Stimulated activated CD8-positive, alpha-beta memory T cell treated with anti-CD3 and anti-CD28 coated beads, Interleukin-4, amount 100 ng/mL, for 1 hour (primary cell): ENCODE data around the gene KCTD13.
"Not testable (repeated sequence)": the region's sequence is repeated elsewhere in the genome, so short reads cannot be mapped to it uniquely, and the experiment has no call there.

Experiments
- DNase-seq, 2 donors: peaks; one replicate each; pipeline ENCODE4 v3.0.0-alpha.2; 2020; ENCODE audit warnings: low read depth in 2 of 2, low spot score in 1 of 2

KCTD13 gene

DNA sequence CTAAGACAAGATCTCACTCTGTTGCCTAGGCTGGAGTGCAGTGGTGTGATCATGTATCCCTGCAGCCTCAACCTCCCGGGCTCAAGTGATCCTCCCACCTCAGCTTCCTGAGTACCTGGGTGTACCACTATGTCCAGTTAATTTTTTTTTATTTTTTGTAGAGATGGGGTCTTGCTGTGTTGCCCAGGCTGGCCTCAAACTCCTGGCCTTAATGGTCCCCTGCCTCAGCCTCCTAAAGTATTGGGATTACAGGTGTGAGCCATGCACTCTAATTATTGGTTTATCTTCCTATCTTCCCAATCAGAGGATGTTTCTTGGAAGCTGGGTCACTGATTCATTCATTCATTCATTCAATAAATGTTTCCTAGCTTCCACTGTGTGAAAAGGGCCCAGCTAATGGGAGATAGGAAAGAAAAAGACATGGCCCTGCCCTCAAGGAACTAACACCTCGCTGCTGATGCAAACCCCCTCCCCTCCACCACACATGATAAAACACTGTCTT, 17.3 kb downstream of the KCTD13 start:
- DNase-seq: no peak

DNA sequence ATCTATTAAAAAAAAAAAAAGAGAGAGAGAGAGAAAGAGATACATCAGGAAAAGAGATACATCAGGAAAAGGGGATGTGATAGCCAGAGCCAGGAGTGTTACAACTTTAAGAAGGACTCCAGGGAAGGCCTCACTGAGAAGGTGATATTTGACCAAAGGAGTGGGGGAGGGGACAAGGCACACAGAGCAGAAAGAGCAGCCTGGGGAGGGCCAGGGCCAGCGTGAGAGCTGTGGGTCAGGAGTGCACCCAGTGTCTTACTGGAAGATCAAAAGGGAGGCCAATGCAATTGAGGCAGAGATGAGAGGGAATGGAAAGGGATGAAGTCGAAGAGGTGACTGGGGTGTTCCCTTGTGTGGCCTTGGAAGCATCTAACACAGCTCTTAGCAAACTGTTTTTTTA, 18.1 kb downstream of the KCTD13 start:
- DNase-seq: no peak

DNA sequence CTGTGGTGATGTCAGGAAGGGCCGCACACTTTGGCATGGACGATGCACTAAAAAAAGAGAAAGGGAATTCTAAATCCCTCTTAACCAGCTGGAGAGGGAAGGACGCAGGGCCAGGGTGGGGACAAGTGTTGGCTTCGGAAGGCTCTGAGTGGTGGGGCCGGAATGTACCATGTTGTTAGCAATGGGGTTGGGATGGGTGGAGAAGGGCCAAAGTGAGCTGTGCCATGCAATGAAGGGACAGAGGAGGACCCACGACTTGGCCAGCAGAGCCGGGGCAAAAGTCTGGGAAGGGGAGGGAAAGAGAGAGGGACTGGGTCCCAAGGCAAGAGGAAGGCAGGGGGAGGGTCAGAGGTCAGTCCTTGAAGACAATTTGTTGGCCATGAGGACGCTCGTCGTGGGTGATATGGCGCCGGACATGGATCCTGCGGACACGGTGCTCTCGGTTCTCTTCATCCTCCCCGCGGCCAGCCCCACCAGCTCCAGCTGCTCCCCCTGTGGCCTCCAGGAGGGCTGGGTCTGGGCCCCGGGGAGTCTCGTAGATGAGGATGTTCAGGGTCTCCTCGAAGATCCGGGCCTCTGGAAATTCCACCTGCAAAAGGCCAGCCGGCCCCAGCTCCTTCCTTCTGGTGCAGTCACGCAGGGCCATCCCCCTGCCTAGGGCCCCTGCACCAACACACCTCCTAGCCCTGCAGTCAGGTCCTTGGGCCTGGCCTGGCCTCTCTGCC, 19.3 kb downstream of the KCTD13 start:
- no peak for DNase-seq

DNA sequence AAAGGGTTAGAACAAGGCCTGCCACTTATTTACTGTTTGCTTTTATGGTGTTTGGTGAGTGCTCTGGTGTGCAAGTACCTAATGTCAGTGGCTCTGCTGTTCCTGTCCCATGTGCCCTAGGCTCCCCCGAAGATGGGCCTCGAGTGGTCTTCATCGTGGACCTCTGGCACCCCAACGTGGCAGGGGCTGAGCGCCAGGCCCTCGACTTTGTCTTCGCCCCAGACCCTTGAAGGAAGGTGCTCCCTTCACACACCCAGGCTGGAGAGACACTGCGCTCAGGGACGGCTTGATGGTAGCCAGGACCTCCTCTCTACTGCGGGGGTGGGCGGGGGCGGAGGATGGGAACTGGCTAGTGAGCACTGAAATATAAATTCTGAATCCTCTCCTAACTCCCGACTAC, 20.4 kb downstream of the KCTD13 start:
- DNase-seq: no peak

DNA sequence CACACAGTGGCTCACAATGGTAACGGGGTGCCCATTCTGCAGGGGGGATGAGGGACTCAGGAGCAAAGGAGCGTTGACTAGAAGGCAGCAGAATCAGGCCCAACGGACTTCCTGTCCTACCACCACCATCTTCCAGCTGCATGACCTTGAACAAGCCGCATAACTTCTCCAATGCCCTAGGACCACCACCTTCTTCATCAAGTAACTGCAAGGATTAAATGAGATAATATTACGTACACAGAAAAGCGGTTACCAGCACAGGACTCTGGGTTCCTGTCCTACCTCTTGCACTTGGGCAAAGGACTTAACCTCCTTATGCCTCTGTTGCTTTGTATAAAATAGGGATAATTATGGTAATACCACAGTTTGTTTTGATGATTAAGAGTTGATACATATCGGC, 21.1 kb downstream of the KCTD13 start:
- no peak for DNase-seq

DNA sequence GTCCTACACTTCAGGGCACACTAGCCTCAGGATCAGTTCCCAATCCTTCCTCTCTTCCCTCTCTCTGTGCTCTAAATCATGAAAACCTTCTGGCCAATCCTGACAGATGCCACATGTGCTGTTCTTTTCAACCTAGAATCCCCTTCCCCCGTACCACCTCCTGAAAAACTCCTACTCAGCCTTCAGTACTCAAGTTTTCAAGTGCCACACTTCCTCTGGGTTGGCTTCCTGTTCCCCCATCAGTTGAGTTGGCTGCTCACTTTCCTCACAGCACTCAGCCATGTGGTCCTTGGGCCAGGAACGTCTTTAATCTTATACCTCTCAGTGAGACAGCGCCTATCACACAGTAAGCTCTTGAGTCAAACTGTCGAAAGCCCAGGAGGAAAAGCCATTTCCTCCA, 22.4 kb downstream of the KCTD13 start:
- no peak for DNase-seq

DNA sequence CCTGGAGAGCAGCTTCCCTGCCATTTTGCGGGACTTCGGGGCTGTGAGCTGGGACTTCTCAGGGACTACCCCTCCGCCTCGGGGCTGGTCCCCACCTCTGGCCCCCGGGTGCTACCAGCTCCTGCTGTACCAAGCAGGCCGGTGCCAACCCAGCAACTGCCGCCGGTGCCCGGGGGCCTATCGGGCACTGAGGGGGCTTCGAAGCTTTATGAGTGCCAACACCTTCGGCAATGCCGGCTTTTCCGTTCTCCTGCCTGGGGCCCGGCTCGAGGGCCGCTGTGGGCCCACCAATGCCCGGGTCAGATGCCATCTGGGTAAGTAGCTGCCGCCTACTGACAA, 24.4 kb downstream of the KCTD13 start:
- DNase-seq: no peak

DNA sequence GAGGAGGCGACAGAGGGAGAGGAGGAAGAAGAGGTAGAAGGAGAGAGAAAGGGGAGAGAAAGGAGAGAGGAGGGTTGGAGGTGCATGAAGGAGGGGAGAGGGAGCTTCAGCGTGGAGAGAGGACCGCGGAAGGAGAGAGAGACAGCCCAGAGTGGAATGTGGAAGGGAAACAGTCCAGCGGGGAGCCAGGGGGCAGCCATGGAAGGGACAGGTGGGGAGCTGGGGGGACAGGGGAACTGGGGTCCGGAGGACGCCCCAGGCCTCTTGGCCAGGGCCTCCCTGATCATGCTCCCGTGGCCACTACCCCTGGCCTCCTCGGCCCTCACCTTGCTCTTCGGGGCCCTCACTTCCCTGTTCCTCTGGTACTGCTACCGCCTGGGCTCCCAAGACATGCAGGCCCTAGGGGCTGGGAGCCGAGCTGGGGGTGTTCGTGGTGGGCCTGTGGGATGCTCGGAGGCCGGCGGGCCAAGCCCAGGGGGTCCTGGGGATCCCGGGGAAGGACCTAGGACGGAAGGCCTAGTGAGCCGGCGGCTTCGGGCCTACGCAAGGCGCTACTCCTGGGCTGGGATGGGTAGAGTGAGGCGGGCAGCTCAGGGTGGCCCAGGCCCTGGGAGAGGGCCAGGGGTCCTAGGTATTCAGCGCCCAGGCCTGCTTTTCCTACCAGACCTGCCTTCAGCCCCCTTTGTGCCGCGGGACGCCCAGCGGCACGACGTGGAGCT, 25.0 kb downstream of the KCTD13 start:
- no peak for DNase-seq

DNA sequence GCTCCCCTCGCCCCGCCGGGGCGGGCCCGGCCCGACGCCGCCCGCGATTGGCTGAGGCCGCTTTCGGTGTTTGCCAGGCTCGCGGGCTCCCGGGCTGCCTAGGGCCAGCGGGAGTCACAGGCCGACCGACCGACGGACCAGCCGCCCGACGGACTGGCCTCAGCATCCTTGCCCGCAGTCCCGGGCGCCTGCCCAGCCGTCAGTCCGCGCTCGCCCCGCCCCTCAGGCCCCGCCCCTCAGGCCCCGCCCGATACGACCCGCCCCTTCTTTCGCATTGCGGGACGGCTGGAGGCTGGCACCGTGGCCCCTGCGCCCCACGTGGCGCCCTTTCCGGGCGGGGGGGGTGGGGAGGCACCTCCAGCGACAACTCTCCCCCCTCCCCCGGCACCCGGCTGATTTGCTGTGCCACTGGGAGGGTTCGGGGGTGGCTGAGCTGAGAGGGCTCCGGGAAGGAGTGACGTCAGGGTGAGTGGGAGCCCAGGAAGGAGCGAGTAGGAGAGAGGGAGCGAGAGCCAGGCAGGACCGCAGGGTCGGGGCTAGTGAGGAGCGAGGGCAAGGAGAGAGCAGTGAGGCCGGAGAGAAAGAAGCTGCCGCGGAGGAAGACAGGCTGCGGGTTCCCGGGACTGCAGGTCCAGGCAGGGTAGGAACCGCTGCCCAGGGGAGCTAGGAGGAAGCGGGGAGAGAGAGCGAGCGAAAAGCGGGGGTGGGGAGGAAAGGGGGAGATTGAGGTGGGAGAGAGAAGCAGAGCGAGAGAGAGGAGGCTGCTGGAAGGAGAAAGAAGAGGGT, 25.7 kb downstream of the KCTD13 start, which contains the start of gene ASPHD1:
TSS of gene ASPHD1 (plus strand) at position 387 of the 786 bp plus-strand sequence. CDS start 484 bp downstream, outside the sequence.
- DNase-seq: peak in 1 of 2 donors; percentile 59

DNA sequence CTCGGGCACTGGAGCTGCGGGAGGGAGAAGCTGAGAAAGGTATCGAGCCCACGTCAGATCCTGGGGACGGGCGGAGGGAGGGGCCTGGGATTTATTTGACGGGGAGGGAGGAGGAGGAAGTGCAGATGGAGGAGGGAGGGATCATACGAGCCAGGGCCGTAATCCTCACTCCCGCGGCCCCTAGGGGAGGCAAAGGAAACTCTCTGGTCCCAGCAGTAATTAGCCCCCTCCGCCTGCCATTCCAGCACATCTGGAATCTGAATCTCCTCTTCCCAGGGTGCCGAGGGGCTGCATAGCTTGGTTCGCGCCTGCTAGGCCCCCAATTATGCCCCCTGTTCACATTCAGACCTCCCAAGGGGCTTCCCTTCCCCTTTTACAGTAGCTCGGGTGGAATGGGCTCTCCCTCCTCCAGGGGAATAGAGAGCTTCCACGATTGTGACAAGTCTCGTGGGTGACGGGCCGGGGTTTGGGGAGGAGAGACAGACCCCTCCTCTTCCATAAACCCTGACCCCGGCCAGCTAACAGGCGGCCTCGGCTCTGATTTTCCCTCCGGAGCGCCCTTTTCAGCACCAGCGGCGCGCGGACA, 26.4 kb downstream of the KCTD13 start, which contains the start of gene SEZ6L2:
TSS of gene SEZ6L2 (minus strand) at position 35 of the 586 bp plus-strand sequence. CDS start 531 bp downstream, outside the sequence.
- peak in 1 of 2 donors; percentile 58 for DNase-seq

DNA sequence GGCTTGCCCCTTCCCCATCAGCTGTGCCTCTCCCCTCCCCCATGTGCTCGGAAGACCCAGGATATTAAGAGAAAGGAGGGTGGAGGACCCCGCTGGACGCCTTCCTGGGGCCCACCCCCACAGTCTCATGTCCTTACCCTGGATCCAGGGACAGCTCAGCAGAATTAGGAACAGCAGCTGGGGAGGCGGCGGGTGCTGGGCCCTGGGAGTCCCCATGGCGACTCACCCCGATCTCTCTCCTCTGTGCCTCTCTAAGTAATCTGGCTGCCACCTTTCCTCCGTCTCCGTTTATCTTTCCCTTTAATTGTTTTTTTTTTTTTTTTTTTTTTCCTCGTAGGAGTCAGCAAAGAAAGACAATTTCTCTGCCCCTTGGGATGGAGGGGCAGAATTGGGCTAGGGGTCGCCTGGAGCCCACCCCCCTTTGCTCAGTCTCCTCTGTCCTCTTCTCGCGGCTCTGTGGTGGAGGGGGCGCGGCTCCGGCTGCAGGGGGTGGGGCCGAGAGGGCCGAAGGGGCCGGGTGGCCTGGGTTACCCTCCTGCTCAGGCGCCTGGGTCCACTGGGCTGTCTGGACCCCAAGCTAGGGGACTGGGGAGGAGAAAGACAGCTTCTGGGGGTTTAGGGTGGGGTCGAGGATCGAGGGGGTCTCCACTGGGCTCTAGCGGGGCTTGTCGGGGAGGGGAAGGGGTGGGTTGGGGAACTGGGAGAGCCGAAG, 27.1 kb downstream of the KCTD13 start:
- DNase-seq: no peak

DNA sequence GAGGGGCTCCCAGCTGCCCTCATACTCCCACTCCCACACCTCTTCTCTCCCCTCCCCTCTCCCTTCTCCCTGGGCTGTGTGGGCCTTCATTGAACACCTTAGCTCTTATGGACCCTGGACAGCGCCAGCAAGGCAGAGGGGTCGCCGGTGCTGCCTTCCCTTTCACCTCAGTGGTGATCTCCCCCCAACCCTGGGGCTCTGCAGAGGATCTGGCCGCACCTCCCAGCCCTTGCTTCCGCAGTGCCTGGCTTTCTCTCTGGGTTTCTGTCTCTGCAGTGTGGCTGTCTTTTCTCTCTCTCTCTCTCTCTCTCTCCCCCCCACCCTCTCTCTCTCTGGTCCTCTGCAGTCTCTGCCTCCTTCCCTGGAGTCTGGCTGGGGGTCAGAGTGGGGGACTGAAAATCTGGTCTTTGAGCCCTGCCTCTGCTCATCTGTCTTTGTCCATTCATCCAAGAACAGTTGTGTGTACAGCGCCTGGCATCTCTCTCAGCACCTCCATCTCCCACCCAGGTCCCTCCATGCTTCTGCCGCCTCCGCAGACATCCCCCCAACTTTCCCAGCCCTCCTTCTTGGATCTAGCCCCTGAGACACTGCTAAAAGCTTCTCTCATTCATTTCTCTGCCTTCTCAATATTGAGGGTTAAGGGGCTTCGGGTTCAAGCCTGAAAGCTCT, 27.8 kb downstream of the KCTD13 start:
- DNase-seq: no peak

DNA sequence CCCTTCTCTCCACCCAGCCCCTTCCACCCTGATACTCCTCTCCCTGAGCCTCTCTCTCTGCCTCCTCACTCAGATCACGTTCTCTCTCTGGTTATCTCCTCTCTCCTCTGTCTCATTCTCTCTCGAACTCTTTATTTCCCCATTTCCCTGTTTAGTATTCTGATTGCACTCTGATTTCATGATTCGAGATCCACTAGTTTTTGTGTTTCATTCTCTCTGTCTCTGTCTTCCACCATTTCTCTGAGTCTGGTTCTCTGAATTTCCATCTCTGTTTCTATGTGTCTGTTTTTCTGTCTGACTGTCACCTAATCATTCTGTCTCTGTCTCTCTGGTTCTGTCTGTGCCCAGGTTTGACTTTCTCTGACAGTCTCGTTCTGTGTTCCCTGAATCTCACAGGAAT, 28.7 kb downstream of the KCTD13 start:
- no peak for DNase-seq

DNA sequence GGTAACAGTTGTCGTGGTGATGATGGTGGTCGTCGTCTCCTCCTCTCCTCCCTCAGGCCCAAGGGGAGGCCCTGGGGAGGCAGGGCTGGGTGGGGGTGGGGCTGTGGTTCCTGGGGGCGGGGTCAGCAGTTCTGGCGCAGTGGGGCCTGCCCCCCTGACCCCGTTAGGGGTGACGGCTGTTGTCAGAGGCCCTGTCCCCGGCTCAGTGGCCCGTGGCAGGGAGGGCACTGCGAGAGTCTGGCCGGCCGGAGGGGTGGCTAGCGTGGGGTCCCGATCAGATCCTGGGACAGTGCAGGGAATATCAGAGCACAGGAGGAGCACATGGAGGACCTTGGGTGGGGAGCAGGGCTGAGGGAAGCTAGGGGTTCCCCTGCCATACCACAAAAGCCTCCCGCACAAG, 29.2 kb downstream of the KCTD13 start:
- no peak for DNase-seq

DNA sequence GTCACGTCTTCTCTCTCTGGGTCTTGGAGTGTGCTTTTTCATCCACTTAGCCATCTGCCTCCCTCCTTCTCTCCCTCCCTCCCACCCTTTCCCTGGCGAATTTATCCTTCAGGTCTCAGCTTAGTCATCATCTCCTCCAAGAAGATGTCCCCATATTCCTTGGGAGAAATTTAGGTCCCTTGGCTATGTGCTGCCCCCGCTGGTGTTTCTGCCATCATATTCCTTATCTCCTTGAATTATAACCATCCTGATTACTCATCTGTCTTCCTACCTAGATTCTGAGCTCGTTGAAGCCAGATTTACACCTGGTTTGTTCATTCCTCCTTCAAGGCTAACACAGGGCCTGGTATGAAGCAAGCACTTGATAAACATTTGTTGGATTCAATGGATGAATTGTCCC, 31.7 kb downstream of the KCTD13 start:
- DNase-seq: no peak

DNA sequence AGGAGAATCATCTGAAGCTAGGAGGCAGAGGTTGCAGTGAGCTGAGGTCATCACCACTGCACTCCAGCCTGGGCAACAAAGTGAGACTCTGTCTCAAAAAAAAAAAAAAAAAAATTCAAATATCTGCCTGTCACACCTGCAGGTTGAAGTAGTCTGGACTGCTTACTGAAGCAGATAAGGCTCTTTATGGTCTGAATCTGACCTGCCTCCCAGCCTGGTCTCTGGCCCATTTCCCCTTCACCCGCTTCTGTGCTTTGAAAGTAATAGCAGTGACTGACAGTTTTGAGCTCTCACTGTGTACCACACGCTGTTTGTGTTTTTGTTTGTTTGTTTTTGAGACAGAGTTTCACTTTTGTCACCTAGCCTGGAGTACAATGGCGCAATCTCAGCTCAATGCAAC, 32.5 kb downstream of the KCTD13 start:
- DNase-seq: no peak

DNA sequence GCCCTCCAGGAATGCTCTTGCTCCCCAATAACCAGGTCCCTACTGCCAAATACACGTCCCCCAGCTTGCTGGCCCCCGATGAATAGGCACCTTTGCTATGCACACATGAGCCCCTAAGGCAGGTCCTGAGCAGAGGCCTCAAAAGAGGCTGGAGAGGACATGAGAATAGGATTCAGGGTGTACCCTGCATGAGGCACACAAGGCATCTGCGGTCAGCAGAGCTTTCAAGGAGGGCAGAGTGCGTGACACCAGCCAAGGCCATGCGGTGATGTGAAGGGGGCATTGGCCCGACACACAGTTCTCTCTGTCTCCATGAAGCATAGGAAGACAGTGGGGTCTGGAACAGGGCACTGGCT, 33.6 kb downstream of the KCTD13 start:
- no peak for DNase-seq

DNA sequence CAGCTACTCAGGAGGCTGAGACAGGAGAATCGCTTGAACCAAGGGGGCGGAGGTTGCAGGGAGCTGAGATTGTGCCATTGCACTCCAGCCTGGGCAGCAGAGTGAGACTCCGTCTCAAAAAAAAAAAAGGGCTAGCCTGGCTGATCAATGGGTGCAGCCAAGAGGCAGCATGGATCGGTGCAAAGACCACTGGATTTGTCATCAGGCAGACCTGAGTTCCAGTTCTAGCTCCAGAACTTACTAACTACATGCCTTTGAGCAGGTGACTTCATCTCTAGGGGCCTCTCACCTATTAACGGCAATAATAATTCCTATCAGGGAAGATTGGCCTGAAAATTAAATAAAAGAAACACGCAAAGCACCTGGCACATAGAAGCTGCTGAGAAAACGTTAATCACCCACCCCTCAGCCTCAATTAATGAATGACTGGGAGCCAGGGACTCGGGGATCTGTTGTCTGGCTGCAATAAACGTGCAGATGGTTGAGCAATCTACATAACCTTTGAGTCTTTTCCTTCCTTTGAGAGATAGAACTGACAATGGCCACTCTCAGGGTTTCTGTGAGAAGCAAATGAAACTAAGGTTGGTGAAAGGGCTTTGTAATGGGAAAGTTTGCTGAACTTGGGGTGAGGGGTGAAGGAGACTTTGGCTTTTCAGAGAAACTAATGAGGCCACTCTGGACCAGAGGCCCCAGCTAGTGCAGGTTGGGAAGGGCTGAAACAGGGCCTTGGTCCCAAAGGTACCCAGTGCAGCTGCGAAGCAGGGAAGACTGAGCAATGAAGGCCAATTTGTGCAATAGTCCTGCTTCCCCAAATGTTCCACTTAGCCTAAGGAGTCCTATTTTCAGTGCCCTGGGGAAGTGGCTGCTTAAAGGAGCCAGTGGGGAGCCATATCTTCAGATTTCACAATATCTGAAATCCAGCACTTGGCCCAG, 34.2 kb downstream of the KCTD13 start:
- DNase-seq: no peak

DNA sequence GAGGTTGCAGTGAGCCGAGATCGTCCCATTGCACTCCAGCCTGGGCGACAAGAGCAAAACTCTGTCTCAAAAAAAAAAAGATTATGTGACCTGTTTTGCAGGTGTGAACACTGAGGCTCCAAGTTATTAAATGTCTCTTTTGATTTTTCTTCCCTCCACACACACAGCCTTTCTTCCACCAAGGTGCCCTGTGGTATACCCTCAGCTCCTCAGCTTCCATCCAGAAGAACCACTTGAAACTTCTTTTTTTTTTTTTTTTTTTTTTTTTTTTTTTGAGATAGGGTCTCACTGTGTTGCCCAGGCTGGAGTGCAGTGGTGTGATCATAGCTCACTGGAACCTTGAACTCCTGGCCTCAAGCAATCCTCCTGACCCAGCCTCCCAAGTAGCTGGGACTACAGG, 36.7 kb downstream of the KCTD13 start:
- not testable (repeated sequence) for DNase-seq
